Endothelial cell of umbilical vein (primary cell): ENCODE data around the gene CUL2. TPM values are rescaled to one million over a fixed set of nuclear protein-coding genes. Genes with fewer than 3 reads are reported as not detected.

Source experiments
- BruUV-seq: library from RNA; stranded (reverse); fragments of 400-500 nt; replicated peaks from 2 replicates; lab custom pipeline; 2021; lab: Mats Ljungman, UMichigan
- CTCF ChIA-PET: fragments of 300-600, 350-600 bp; sonication (Branson Sonifier 250); formaldehyde crosslinking; loops from one replicate; lab custom pipeline; 2021; ENCODE audit warnings: antibody characterized with exemption, inconsistent platforms; lab: Charles Lee
- POLR2A ChIA-PET: fragments of 300-600, 350-600 bp; sonication (Branson Sonifier 250); formaldehyde crosslinking; loops from one replicate; lab custom pipeline; 2021; ENCODE audit warnings: antibody characterized with exemption, inconsistent platforms; lab: Charles Lee
- DNase-seq: peaks from one replicate; pipeline ENCODE4 v3.0.0-alpha.2; 2011; ENCODE audit warnings: low read depth, low spot score
- FAIRE-seq: peaks from 2 replicates; lab custom pipeline; 2011; peaks lifted over from hg19 to GRCh38; lab: Jason Lieb, UNC
- H2AFZ ChIP-seq: 2 replicates; pipeline ENCODE4 v1.6.0; 2012; ENCODE audit warnings: low read depth, low read length, control low read depth, inconsistent platforms
- H3K27ac ChIP-seq: 2 replicates; pipeline ENCODE4 v1.5.1; 2011; ENCODE audit warnings: low read depth, mild to moderate bottlenecking, control low read depth, low read length, moderate library complexity; ENCODE audit not compliant: insufficient read depth
- H3K27me3 ChIP-seq, 2 experiments: 2 replicates each; pipeline versions ENCODE4 v1.6.0 to v1.6.1; 2011; ENCODE audit warnings: low read length in 2 of 2, mixed read lengths in 1 of 2; ENCODE audit not compliant: control insufficient read depth in 2 of 2, insufficient read depth in 2 of 2
- H3K36me3 ChIP-seq, 2 experiments: 2 replicates in 1 of 2; 3 replicates in 1 of 2; pipeline ENCODE4 v1.5.1; 2011; ENCODE audit warnings: low read length in 2 of 2, mild to moderate bottlenecking in 1 of 2, moderate library complexity in 1 of 2; ENCODE audit not compliant: control insufficient read depth in 2 of 2, insufficient read depth in 2 of 2; ENCODE audit errors: extremely low read depth in 1 of 2
- H3K4me1 ChIP-seq: 3 replicates; pipeline ENCODE4 v1.5.1; 2011; ENCODE audit warnings: mild to moderate bottlenecking, low read length; ENCODE audit not compliant: control insufficient read depth, insufficient read depth; ENCODE audit errors: extremely low read depth
- H3K4me2 ChIP-seq: 2 replicates; pipeline ENCODE4 v1.6.1; 2011; ENCODE audit warnings: low read length, control low read depth, mixed read lengths; ENCODE audit not compliant: insufficient read depth
- H3K4me3 ChIP-seq, 3 experiments: fragments of 200-600 bp in 1 of 3; sonication (generic), shearing (Covaris generic) in 1 of 3; replicated peaks in 1 of 3; 2 replicates each; pipeline ENCODE4 v1.5.1; 2011 to 2016; ENCODE audit warnings: control low read depth in 3 of 3, low read length in 3 of 3, mild to moderate bottlenecking in 2 of 3, inconsistent platforms in 1 of 3, low read depth in 1 of 3, moderate library complexity in 1 of 3; ENCODE audit not compliant: insufficient read depth in 1 of 3
- H3K79me2 ChIP-seq: 2 replicates; pipeline ENCODE4 v1.6.0; 2012; ENCODE audit warnings: low read length, inconsistent platforms; ENCODE audit not compliant: control insufficient read depth, insufficient read depth
- H3K9ac ChIP-seq: replicated peaks from 2 replicates; pipeline ENCODE3; 2011; ENCODE audit warnings: low read length, control low read depth; ENCODE audit not compliant: insufficient read depth; ENCODE audit errors: extremely low read depth
- H3K9me1 ChIP-seq: replicated peaks from 3 replicates; pipeline ENCODE4 v1.6.0; 2011; ENCODE audit warnings: mild to moderate bottlenecking, low read length; ENCODE audit not compliant: control insufficient read depth, insufficient read depth; ENCODE audit errors: extremely low read depth
- H3K9me3 ChIP-seq: replicated peaks from 2 replicates; pipeline ENCODE4 v1.5.1; 2012; ENCODE audit warnings: low read length, inconsistent platforms; ENCODE audit not compliant: control insufficient read depth, insufficient read depth
- H4K20me1 ChIP-seq: replicated peaks from 2 replicates; pipeline ENCODE3; 2011; ENCODE audit warnings: mild to moderate bottlenecking, low read length; ENCODE audit not compliant: control insufficient read depth, insufficient read depth; ENCODE audit errors: extremely low read depth
- FOS ChIP-seq: IDR thresholded peaks from 2 replicates; pipeline ENCODE4 v1.6.1; 2011; ENCODE audit warnings: mild to moderate bottlenecking, low read length, moderate library complexity, borderline replicate concordance; ENCODE audit not compliant: insufficient read depth
- GATA2 ChIP-seq: IDR thresholded peaks from 2 replicates; pipeline ENCODE4 v1.7.0; 2011; ENCODE audit warnings: low read depth, mild to moderate bottlenecking, moderate library complexity, mixed read lengths, low read length; ENCODE audit not compliant: insufficient read length, insufficient read depth
- JUN ChIP-seq: IDR thresholded peaks from 2 replicates; pipeline ENCODE4 v1.6.1; 2011; ENCODE audit warnings: borderline replicate concordance, low read depth; ENCODE audit not compliant: insufficient read length, insufficient read depth
- MYC ChIP-seq: IDR thresholded peaks from one replicate; pipeline ENCODE4 v1.6.1; 2011; ENCODE audit warnings: mild to moderate bottlenecking, low read depth, low read length
- POLR2A ChIP-seq: IDR thresholded peaks from 2 replicates; pipeline ENCODE4 v1.6.1; 2012; ENCODE audit warnings: low read depth, mild to moderate bottlenecking, control low read depth, low read length
- dilution Hi-C: fragments of 300-500 bp; cut with MboI; formaldehyde crosslinking; loops from one replicate; pipeline ENCODE4 v1.15.0; 2019; ENCODE audit warnings: low sequenced_read_pairs; ENCODE audit not compliant: extremely low pct_ligation_motif_present
- intact Hi-C: fragments of 100-400 bp; cut with micrococcal nuclease; formaldehyde crosslinking; loops from one replicate; pipeline ENCODE4 v1.10.0; 2022
- polyA plus RNA-seq, 4 experiments: library from polyadenylated mRNA; depleted of rRNA in 3 of 4; stranded (reverse) in 3 of 4; unstranded in 1 of 4; fragments of >200 nt; gene quantifications; 2 replicates each; pipeline versions ENCODE4 v1.2.1 to v1.2.3, GENCODE V29; 2011 to 2012; ENCODE audit warnings: missing spikeins in 1 of 4
- total RNA-seq: library from RNA; stranded (reverse); gene quantifications from 2 replicates; pipeline ENCODE4 v1.2.3, GENCODE V29; 2021

Gene CUL2
- total and polyA plus RNA-seq, 2 donors (not counting 3 experiments of a cell fraction or from before 2014, with no cell fraction given) = 11.6 to 45.3 TPM

DNA sequence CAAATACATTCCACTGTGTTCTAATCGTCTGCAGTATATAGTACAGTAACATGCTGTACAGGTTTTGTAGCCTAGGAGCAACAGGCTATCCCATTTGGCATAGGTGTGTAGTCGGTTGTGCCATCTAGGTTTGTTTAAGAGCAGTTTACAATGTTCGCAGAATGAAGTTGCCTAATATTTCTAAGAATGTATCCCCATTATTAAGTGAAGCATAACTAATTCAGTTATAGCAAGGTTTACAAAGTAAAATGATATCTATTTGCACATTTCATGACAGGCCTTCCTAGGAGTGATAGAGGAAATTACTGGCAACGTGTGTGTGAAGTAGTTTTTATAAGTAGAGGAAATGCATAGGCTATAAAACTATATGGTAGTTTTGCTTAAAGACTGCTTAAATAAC is 40.5 kb upstream of the CUL2 start:
- Histone ChIP-seq H4K20me1 (no peaks in the 10 kb centered on the region), H3K4me3 (no peak overlapping the region), H3K27ac (no peak overlapping the region), H3K27me3 (no peaks in the 10 kb centered on the region), H3K79me2 (peaks cover 18% of the 10 kb centered on the region), H3K4me2 (no peak overlapping the region), H3K9me1 (no peaks in the 10 kb centered on the region), H3K4me1 (peaks cover 20% of the 10 kb centered on the region), H3K9me3 (no peaks in the 10 kb centered on the region), H3K36me3 (no peaks in the 10 kb centered on the region), H3K9ac (no peak overlapping the region), H2AFZ (no peak overlapping the region)
- FAIRE-seq (no peak), DNase-seq (no peak)
- TF ChIP-seq POLR2A = no peak
- TF ChIP-seq GATA2 = no peak
- no peak for TF ChIP-seq MYC
- BruUV-seq = no TSS peak
- CTCF ChIA-PET = interaction anchor here (1.0 to 6.2 kb wide), 3 partner anchors 11 to 86 kb away, joined by 3 to 141 read pairs (median 3); no protein-coding TSS in a partner anchor
- intact Hi-C loops (no loop called here), dilution Hi-C loops (no loop called here)
- POLR2A ChIA-PET = no interaction called here

GRCh38 chr10:35129185-35129674 is 39.1 kb upstream of the CUL2 start:
- Histone ChIP-seq H3K9ac (no peak overlapping the region), H3K27ac (no peak overlapping the region), H3K27me3 (no peaks in the 10 kb centered on the region), H3K9me3 (no peaks in the 10 kb centered on the region), H3K36me3 (no peaks in the 10 kb centered on the region), H3K79me2 (peaks cover 18% of the 10 kb centered on the region), H4K20me1 (no peaks in the 10 kb centered on the region), H3K9me1 (no peaks in the 10 kb centered on the region), H3K4me2 (peak overlapping the region; percentile 34), H3K4me1 (peaks cover 20% of the 10 kb centered on the region), H3K4me3 (no peak overlapping the region), H2AFZ (no peak overlapping the region)
- intact Hi-C loops (loop anchor here (5.0 to 10.0 kb wide), 4 partner anchors 137 to 1043 kb away; partner anchors contain the start of gene CCNY), dilution Hi-C loops (no loop called here)
- ChIA-PET POLR2A (no interaction called here), CTCF (interaction anchor here (0.5 to 6.2 kb wide), 4 partner anchors 43 to 88 kb away, joined by 3 to 141 read pairs (median 4); no protein-coding TSS in a partner anchor)
- BruUV-seq = no TSS peak
- TF ChIP-seq FOS (peak; percentile 24), GATA2 (peak; percentile 28), JUN (no peak)
- DNase-seq = peak; percentile 15
- no peak for FAIRE-seq
